CD4-positive, alpha-beta T cell treated with Interleukin-15 for 4 hours (primary cell): ENCODE measurements around the gene NUDT3.
"Not testable (repeated sequence)": the region's sequence is repeated elsewhere in the genome, so short reads cannot be mapped to it uniquely, and the experiment has no call there.

Experiments
- DNase-seq: peaks from one replicate; pipeline ENCODE4 v3.0.0-alpha.2; 2020; ENCODE audit warnings: low spot score

The NUDT3 gene

GRCh38 chr6:34393191-34393965 lies 909 bp upstream of the NUDT3 start:
- DNase-seq, result no peak

GRCh38 chr6:34391786-34392496 lies 528 bp downstream of the NUDT3 start:
- DNase-seq, result peak; percentile 44

- DNase-seq, result no peak
These were observed 1.0 kb downstream of the NUDT3 start for GRCh38 chr6:34391473-34391785.

GRCh38 chr6:34390531-34391472 lies 1.7 kb downstream of the NUDT3 start:
- no peak for DNase-seq

- DNase-seq, result no peak
These were observed 3.4 kb downstream of the NUDT3 start for GRCh38 chr6:34389034-34389433.

- no peak for DNase-seq
These were observed 4.0 kb downstream of the NUDT3 start for GRCh38 chr6:34388421-34388820.

GRCh38 chr6:34386316-34387137 lies 5.9 kb downstream of the NUDT3 start:
- no peak for DNase-seq

- DNase-seq, result no peak
These were observed 6.7 kb downstream of the NUDT3 start for GRCh38 chr6:34385793-34386195.

- no peak for DNase-seq
These were observed 7.9 kb downstream of the NUDT3 start for GRCh38 chr6:34384321-34385153.

GRCh38 chr6:34383656-34384320 lies 8.7 kb downstream of the NUDT3 start:
- no peak for DNase-seq

GRCh38 chr6:34383161-34383631 lies 9.3 kb downstream of the NUDT3 start:
- no peak for DNase-seq

- DNase-seq, result no peak
These were observed 11.4 kb downstream of the NUDT3 start for GRCh38 chr6:34381081-34381480.

- DNase-seq, result no peak
These were observed 14.0 kb downstream of the NUDT3 start for GRCh38 chr6:34378470-34378869.

GRCh38 chr6:34377984-34378383 lies 14.5 kb downstream of the NUDT3 start:
- no peak for DNase-seq

- DNase-seq, result not testable (repeated sequence)
These were observed 14.9 kb downstream of the NUDT3 start for GRCh38 chr6:34377571-34377970.

GRCh38 chr6:34375833-34376232 lies 16.6 kb downstream of the NUDT3 start:
- DNase-seq, result no peak

- DNase-seq, result no peak
These were observed 18.0 kb downstream of the NUDT3 start for GRCh38 chr6:34374508-34374907.

GRCh38 chr6:34374069-34374468 lies 18.4 kb downstream of the NUDT3 start:
- DNase-seq, result no peak

GRCh38 chr6:34373511-34373910 lies 19.0 kb downstream of the NUDT3 start:
- DNase-seq, result no peak

- DNase-seq, result not testable (repeated sequence)
These were observed 20.6 kb downstream of the NUDT3 start for GRCh38 chr6:34371865-34372264.
